GM19351 (cell line): ENCODE data around the gene RB1.

Experiments
- ATAC-seq: cut with Tn5 transposase; IDR thresholded peaks from one replicate; pipeline ENCODE4 v1.9.1; 2021; ENCODE audit warnings: mild to moderate bottlenecking, moderate library complexity; ENCODE audit not compliant: unreplicated experiment

RB1 gene

GRCh38 chr13:48303359-48304142, at the start of gene RB1:
RB1 (plus strand) TSS chr13:48303751; CDS start chr13:48303913, 162 bp downstream.
- peak; percentile 72 for ATAC-seq

- no peak for ATAC-seq
These were observed 49.7 kb upstream of the RB1 start for GRCh38 chr13:48253849-48254248.

- ATAC-seq: no peak
These were observed 48.5 kb upstream of the RB1 start for GRCh38 chr13:48255090-48255489.

GRCh38 chr13:48255954-48256353, 47.6 kb upstream of the RB1 start:
- ATAC-seq: no peak

- no peak for ATAC-seq
These were observed 45.5 kb upstream of the RB1 start for GRCh38 chr13:48258002-48258401.

- ATAC-seq: no peak
These were observed 45.1 kb upstream of the RB1 start for GRCh38 chr13:48258430-48258829.

GRCh38 chr13:48260970-48261369, 42.6 kb upstream of the RB1 start:
- no peak for ATAC-seq

- no peak for ATAC-seq
These were observed 40.4 kb upstream of the RB1 start for GRCh38 chr13:48263196-48263595.

- ATAC-seq: no peak
These were observed 39.5 kb upstream of the RB1 start for GRCh38 chr13:48264058-48264457.

GRCh38 chr13:48265217-48265815, 38.2 kb upstream of the RB1 start:
- ATAC-seq: peak; percentile 69

GRCh38 chr13:48266150-48266549, 37.4 kb upstream of the RB1 start:
- ATAC-seq: no peak

GRCh38 chr13:48266701-48267639, 36.6 kb upstream of the RB1 start:
- no peak for ATAC-seq

GRCh38 chr13:48268019-48268418, 35.5 kb upstream of the RB1 start:
- no peak for ATAC-seq

- no peak for ATAC-seq
These were observed 30.2 kb upstream of the RB1 start for GRCh38 chr13:48273346-48273745.

GRCh38 chr13:48275507-48275906, 28.0 kb upstream of the RB1 start:
- ATAC-seq: no peak

- ATAC-seq: no peak
These were observed 24.7 kb upstream of the RB1 start for GRCh38 chr13:48278806-48279205.

GRCh38 chr13:48281556-48281955, 22.0 kb upstream of the RB1 start:
- no peak for ATAC-seq

GRCh38 chr13:48291730-48292129, 11.8 kb upstream of the RB1 start:
- no peak for ATAC-seq

- no peak for ATAC-seq
These were observed 10.9 kb upstream of the RB1 start for GRCh38 chr13:48292650-48293049.

GRCh38 chr13:48294653-48295052, 8.9 kb upstream of the RB1 start:
- ATAC-seq: no peak

GRCh38 chr13:48295271-48295670, 8.3 kb upstream of the RB1 start:
- no peak for ATAC-seq
